Stimulated activated CD4-positive, alpha-beta T cell treated with anti-CD3 and anti-CD28 coated beads, Interleukin-1b, Interleukin-23, amount 100 ng/mL, for 48 hours (primary cell): ENCODE results near the gene DRG2.

ENCODE experiments used
- DNase-seq: peaks from one replicate; pipeline ENCODE4 v3.0.0-alpha.2; 2020

DRG2 gene

GRCh38 chr17:18076936-18077335 lies 10.8 kb upstream of the DRG2 start:
- DNase-seq, result no peak

- DNase-seq, result no peak
Measured at GRCh38 chr17:18079543-18079942, 8.2 kb upstream of the DRG2 start.

- no peak for DNase-seq
Measured at GRCh38 chr17:18084256-18084655, 3.5 kb upstream of the DRG2 start.

- no peak for DNase-seq
Measured at GRCh38 chr17:18089613-18090012, 1.9 kb downstream of the DRG2 start.

DNA sequence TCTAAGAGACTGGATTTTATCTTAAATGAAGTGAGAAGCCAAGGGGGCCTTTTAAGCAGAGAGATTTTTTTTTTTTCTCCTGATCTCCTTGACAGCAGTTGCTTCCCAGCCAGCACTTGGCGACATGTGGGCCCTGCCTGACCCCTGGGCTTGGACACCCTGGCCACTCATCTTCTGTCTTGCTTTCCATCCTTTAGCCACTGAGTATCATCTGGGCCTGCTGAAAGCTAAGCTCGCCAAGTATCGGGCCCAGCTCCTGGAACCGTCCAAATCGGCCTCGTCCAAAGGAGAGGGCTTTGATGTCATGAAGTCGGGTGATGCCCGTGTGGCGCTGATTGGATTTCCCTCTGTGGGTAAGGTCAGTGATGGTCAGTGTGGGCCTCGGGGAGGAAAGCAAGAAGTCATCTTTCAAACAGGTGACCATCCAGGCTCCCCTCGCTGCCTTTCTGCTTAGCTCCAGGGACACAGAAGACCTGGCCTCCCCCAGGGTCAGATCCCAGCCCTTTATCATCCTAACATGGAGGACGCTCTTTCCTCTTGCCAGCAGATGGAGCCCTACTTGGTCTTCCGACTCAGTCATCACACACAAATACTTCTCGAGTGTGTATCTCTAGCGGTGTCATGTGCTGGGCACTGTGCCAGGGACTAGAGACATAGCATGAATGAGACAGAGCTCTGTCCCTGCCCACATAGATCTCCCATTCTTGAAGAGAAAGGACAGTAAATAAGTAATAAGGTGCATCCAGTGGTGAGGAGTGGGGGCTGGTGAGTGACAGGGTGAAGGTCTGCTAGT lies 6.1 kb downstream of the DRG2 start:
- DNase-seq, result peak; percentile 51

DNA sequence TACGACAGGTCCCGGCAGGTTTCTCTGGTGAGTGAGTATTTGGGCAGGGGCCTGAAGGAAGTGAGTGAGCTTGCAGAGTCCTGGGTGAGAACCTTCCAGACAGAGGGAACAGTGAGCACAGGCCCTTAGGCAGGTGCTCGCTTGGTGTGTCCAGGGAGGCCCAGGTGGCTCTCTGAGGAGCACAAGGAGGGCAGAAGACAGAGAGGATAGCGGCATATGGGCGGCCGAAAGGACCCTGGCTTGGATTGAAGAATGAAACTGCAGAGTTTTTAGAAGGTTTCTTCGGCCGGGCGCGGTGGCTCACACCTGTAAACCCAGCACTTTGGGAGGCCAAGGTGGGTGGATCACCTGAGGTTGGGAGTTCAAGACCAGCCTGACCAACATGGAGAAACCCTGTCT lies 6.7 kb downstream of the DRG2 start:
- no peak for DNase-seq

GRCh38 chr17:18099516-18099915 lies 11.8 kb downstream of the DRG2 start:
- no peak for DNase-seq

- no peak for DNase-seq
Measured at GRCh38 chr17:18100616-18101015, 12.9 kb downstream of the DRG2 start.

GRCh38 chr17:18101828-18102227 lies 14.1 kb downstream of the DRG2 start:
- DNase-seq, result no peak

GRCh38 chr17:18102640-18103039 lies 14.9 kb downstream of the DRG2 start:
- DNase-seq, result no peak

GRCh38 chr17:18105027-18105426 lies 17.3 kb downstream of the DRG2 start:
- DNase-seq, result no peak

DNA sequence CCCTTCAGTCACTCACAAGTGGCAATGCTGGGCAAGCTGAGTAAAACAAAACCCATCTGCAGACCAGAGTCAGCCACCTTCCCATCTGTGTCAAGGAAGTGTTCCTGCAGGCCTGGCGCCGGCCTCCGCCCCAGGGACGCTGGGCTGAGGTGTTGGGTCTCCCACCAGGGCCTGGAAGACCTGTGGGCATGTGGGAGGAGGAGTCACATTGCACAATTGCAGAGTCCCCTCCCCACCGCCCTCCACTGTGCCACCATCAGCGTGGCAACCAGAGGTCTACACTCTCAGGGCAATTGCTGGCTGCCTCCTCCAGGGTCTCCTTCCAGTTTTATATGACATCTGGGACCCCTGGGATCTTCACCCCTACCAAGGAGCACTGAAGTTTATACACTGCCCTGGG lies 17.8 kb downstream of the DRG2 start:
- DNase-seq, result no peak

DNA sequence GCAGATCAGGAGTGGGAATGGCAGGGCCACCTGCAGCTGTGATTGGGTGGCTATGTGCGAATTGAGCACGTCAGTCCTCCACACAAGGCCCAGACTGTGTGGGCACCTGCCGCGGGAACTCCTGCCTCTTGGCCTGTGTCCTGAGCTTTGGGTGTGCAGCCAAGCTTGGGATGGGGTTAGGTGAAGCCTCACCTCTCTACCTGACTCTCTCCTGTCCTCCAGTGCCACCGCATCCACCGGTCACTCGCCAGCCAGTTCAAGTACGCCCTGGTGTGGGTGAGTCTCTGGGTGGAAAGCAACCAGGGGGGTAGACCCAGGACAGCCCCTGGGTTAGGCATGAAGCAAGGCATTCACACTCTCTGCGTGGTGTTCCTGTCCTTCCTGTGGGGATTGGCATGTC lies 18.5 kb downstream of the DRG2 start:
- DNase-seq, result no peak

DNA sequence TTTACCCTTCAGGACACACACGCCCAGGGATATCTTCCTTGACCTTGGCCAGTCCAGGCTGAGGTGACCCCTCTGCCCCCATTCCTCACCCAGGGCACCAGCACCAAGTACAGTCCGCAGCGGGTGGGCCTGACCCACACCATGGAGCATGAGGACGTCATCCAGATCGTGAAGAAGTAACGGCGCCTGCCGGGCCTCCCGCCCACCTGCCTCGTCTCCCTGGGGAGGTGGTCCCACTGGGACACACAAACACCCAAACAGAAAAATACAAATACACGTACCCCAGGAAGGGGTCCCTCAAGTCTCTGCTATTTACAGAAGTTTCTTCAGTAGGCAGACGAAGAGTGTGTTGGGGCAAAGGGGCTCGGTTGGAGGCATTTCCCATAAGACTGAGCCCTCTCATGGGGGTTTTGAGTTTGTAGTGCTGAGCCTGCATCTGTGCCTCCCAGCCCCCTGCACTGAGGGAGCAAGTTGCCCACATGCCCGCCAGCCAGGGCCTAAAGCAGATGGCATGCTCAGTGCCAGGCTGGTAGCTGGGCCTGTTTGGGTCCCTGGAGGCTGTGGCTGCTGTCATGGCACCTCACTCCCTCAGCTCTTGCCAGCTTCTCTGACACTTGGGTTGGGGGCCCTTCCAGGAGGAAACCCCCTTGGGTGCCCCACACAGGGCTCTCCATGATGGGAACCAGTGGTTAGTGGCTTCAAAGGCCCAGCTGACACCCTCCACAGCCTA lies 19.5 kb downstream of the DRG2 start:
- no peak for DNase-seq

DNA sequence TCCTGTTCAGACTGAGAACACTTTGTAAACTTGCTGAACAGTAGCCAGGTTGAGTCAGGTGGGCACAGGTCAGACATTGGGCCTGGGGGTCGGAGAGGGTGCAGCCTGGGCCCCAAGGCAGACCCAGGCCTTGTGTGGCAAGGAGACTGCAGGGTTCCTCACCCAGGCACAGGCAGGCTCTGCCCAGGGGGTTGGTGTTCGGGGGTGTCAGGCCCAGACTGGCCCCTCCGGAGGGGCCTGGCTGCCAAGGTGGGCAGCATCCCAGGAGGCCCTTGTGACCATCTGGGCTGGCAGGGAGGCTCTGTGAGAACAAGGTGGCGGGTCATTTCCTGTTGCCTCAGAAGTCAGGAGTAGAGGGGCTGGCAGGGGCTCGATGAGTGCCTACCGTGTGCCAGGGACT lies 20.2 kb downstream of the DRG2 start:
- DNase-seq, result no peak

GRCh38 chr17:18108401-18109312 lies 20.9 kb downstream of the DRG2 start, which contains the start of gene MYO15A:
Gene MYO15A, plus strand, starts transcription at chr17:18108756. Its CDS starts 10,045 bp downstream, at chr17:18118801.
- DNase-seq, result no peak

GRCh38 chr17:18109935-18110485 lies 22.3 kb downstream of the DRG2 start:
- no peak for DNase-seq

DNA sequence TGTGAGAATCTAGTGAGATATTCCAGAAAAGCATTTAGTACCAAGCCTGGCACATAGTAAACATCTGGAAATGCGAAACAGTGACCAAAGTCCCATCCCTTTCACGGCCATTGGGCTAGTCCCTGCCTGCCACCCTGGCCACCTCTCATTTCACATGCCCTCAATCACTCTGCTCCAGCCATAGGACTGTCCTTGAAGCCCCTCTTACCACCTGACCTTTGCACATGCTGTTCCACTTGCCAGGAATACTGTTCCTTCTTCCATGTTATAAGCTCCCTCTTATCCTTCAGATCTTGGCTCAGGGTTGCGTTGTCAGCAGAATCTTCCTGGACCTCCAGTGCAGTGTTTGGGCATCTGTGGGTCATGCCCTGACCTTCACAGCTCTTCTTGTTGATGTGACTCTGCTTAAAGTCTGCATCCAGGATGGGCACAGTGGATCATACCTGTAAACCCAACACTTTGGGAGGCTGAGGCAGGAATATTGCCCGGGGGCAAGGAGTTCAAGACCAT lies 22.9 kb downstream of the DRG2 start:
- DNase-seq, result no peak

- DNase-seq, result no peak
Measured at GRCh38 chr17:18111330-18111971, 23.7 kb downstream of the DRG2 start.

DNA sequence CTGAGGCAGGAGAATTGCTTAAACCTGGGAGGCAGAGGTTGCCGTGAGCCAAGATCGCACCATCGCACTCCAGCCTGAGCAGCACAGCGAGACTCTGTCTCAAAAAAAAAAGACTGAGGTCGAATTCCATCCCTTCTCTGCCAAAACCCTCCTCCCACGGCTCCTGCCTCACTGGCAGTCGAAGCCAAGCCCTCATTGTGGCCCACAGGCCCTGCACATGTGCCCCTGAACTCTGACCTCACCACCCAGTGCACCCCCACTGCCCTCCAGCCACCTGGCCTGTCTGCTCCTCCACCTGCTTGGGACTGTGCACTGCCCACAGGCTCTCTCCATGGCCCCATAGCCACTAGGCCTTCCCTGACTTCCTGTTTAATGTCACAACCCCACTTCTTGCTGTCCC lies 27.8 kb downstream of the DRG2 start:
- no peak for DNase-seq

- no peak for DNase-seq
Measured at GRCh38 chr17:18116078-18116477, 28.3 kb downstream of the DRG2 start.

GRCh38 chr17:18117533-18117932 lies 29.8 kb downstream of the DRG2 start:
- DNase-seq, result no peak
